NAMALWA (cell line): ENCODE results near the gene DUSP6.

Experiments
- DNase-seq: peaks from one replicate; pipeline ENCODE4 v3.0.0-alpha.2; 2015; ENCODE audit warnings: low spot score

Gene DUSP6

DNA sequence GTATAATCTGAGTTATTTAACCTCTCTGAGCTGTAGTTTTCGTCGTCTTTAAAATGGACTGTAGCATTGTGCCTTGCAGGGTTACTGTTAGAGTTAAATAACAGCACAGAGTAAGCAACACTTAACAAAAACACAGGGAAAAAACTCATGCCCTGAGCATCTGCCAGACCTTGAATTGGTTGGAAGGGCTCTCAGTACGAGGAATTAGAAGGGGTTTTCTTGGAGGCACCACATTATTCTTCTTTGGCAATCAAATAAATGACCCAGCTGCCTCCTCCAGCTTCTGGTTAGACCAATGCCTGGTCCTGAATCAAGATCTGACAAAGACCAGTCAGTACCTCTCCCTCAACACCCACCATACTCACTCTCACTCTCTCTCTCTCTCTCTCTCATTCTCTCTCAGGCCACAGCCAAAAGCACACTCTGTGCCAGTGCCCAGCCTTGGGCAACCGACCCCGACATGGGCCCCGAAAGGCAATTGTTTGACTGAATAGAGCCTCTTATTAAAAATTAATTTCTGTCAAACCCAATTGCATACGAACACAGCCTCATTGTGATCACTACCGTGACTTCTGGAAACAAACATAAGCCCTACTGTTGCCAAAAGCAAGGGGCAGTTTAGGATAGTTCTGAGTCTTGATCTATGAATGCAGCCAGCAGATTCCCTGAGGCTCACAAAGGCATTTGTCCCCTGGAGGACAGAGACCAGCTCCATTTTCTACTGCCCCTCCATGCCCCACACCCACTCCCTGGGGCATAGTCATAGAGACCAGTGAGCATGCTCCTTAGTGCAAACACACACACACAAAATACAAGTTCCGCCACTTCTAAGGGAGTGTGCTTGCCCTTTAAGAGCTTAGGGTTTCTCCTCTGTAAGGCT is 23.9 kb downstream of the DUSP6 start:
- no peak for DNase-seq

GRCh38 chr12:89327486-89328094 is 24.7 kb downstream of the DUSP6 start:
- no peak for DNase-seq

DNA sequence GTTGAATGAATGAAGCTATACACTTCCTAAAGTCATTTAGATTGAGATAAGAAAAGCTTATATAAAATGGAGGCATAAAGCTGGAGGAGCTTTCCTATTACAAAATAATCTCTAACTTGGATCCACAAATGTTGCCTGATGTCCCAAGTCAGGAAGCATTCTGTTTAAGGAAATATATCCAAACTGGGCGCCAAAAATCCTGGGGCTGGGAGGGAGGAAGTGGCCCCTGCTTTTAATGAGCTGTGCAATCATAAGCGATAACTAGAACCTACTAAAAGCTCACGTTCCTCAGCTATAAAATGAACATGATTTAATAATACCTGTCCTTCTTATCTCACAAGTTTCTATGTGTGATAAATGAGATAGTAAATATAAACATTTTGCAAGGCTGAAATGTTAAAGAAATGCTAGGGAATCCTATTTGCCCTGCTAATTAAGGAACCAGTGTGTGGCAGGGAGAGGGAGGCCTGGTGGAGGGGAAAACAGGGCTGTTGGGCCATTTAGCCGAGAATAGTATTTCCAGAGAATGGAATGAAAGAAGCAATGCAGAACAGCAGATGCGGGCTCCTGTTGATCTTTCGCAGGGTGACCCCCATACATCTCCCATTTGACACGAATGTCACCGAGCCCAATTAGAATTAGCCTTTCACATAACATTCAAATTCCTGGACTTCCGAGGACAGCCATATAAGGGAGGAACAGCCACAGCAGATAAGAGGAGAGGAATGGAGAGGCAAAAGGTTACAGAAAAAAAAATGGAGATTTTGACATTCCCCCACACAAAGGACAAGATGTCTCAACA is 25.9 kb downstream of the DUSP6 start:
- no peak for DNase-seq

GRCh38 chr12:89325495-89325894 is 26.8 kb downstream of the DUSP6 start:
- no peak for DNase-seq

- no peak for DNase-seq
These were observed 27.9 kb downstream of the DUSP6 start for GRCh38 chr12:89324437-89324836.

DNA sequence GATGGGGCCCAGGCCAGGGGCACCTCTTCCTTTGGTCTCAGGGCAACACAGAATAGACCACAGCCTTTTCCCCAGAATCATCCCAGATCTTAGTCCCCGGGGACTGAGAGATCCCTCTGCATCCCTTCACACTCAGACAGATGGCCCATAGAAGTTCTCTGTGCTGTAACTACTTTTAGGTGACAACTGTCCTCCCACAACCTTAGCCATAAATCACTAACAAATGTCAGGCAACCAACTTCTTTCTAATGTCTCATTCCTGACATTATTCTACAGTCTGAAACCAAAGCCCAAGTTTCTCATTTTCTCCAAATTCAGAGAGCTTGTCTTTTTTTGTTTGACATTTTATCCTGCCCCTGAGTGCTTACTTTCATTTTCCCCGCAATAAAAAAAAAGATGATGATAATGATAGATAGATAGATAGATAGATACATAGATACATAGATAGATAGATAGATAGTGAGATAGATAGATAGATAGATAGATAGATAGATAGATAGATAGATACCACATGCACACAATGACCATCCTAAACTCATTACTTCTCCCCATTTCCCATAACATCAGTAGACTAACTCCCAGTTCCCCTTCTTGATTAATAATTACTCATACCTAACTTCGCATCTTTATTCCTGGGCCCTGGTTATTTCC is 28.6 kb downstream of the DUSP6 start:
- no peak for DNase-seq

DNA sequence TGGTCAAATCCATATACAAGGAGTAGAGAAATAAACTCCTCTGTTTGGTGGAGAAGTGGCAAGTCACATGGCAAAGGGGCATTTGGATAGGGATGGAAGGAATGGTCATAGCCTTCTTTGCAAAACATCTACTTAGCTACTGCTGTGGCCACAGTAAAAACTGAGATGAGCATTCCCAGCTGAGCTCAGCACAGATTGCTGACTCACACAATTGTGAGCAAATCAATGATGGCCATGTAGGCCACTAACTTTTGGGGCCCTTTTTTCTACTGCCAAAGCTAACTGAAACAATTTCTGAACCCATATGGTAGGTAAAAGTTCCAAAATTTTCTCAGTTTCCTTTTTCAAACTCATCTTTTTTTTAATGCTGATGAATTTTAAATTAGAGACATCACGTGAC is 31.6 kb downstream of the DUSP6 start:
- no peak for DNase-seq

DNA sequence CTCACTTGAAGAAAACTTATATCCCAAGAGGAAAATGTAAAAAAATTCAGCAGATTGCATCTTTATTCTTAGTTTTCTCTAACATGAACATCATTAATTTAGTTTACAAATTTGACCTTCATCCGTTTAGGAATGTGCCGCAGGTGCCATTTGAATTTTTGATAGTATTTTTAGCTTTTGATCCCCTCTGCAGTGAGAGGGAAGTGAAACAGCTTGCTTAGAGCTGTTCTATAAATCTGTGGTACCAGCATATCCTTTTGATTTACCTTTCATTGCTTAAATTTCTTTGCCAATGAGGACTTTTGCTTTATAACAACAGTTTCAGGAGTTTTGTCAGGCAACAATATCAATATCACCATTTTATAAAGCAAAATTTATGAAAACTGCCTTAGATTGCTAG is 32.7 kb downstream of the DUSP6 start:
- DNase-seq, result peak; percentile 7

DNA sequence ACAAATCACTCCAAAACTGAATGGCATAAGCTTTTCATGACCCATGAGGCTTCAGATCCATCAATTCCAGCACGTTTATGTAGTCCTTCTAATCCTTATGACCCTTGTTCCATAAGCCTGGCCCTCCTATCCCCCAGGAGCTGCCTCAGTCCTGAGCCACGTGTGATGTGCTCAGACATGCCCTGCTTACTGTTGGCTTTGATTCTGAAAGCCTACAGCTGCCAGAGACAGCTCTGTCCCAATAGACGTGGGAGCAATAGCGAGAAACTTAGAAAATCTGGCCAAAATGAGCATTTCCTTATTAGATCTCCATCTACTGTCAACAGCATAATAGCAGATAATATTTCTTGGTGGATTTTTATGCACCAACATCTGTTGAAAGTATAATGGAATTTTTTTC is 33.2 kb downstream of the DUSP6 start:
- DNase-seq, result no peak

DNA sequence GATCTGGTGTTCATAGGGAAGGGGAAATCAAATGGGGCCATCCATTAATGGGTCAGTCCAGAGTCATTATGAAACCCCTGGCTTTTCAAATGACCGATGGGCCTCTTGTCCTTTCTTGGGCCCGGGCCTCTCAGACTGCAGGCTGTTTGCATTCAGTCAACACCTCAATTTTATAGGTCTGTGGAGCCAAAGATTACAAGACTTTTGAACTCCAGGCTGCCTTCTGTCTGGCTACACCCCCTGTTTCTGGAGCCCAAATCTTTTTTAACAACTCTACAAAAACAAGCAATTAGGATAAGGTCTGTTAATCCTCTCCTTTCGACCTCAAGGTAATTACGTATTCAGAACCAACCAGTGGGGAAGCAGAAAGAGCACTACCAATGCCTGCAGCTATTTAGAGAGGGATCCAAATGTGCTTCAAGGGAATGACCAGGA is 35.6 kb downstream of the DUSP6 start:
- no peak for DNase-seq

DNA sequence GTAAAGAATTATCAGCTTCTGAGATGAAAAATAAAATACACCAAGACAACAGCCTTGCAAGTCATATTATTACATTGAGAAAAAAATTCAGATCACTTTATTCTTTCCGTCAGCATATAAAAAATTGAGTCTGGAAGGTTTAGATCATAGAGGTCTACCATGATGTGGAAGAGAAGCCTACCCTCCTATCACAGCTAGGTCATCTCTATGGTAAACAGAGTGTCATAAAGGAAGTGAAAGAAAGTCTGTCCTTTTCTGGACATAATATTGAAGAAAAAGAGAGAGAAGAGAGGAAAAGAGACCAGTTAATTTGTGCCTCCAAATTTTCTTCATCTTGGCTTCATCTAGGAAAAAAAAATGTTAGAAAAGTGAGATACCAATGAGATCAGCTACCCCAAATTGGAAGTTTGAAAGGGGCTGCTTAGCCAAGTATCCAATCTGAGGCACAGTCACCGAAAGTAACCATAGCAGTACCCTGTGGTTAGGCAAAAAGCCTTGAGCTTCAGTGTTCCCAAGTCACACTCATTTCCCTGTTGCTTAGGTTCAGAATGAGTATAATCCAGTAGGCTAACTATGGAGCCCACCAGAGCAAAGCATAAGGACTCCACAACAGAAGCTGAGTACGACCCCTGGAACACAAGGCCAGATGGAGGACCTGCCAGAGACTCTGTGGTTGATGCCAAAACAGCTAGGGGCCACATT is 38.1 kb downstream of the DUSP6 start:
- no peak for DNase-seq

DNA sequence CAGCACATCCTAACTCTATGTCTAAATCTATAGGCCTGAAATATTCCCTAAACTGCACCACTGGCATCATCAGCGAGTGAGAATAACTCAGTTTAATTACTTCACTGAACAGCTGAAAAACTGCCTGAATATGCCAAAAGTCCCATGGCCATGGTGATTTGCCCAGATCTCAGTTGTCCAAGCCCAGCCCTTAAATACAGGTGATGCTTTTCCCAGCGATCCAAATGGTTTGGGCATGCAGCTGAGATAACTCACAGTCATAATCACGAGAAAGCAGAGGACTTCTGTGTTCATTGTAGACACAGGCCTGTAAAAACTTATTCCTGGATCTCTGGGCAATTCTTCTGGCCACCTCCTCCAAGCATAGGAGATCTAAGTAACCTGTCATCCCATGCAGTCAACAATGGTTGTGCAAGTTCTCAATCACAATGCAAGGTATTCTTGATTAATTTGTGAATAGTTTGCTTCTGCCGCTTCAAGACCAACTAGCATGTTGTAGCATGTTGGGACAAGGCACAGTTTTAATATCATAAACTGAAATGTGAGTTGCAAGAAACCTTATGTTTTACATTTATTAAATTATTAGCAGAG is 40.5 kb downstream of the DUSP6 start:
- no peak for DNase-seq

DNA sequence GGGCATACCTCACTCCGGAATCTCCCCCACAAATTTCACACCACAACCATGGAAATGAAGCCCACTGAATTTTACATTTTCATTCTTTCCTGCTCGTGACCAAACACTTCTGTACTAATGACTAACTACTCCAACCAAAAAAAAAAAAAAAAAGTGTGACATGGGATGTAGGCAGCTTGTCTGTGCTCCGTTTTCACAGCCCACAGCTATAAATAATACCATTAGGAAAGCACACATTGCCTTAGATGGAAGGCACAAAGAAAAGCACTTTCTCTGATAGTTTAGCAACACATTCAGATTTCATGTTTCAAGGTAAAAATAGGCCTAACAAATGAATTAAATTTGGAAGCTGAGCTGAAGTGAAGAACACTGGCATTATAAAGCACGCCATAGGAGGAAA is 42.5 kb downstream of the DUSP6 start:
- no peak for DNase-seq

- no peak for DNase-seq
These were observed 42.9 kb downstream of the DUSP6 start for GRCh38 chr12:89309440-89309802.

- no peak for DNase-seq
These were observed 44.6 kb downstream of the DUSP6 start for GRCh38 chr12:89307474-89308253.

DNA sequence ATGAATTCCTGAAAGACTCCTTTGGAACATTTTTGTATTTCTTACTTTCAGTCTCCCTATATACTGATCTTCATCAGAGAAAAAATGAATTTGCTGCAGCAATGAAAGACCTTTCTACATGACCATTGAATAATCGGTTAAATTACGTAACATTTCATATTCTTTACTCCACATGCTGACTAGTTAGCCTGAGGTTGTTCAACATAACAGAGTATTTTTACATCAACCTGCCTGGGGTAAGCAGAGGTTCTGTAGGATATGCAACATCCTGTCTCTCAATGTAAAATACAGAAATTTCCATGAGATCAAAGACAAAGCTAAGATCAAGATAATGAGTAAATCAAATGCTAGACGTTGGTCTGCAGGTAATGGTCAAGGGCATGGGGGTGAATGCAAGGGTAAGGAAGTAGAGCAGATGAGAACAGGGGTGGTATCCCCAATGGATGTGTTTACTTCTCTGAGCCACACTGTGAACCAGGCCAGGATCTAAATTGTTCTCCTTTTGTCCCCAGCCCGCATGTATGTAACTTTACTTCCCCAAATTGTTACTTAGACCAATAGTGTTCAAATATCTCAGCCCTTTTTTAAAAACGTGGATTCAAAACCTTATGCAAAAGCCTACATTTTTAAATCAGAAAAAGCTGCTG is 45.4 kb downstream of the DUSP6 start:
- no peak for DNase-seq

- DNase-seq, result no peak
These were observed 46.9 kb downstream of the DUSP6 start for GRCh38 chr12:89305373-89305772.

DNA sequence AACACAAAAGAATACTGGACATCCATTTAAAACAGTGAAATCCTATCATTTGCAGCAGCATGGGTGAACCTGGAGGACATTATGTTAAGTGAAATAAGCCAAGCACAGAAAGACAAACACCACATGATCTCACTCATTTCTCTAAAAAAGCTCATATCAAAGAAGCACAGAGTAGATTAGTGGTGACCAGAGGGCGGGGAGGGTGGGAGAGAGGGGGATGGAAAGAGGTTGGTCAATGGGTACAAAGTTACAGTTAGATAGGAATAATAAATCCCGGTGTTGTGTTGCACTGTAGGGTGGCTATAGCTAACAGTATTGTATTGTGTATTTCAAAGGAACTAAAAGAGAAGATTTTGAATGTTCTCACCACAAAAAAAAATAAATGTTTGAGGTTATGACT is 52.4 kb downstream of the DUSP6 start:
- no peak for DNase-seq

GRCh38 chr12:89299417-89299816 is 52.9 kb downstream of the DUSP6 start:
- no peak for DNase-seq
